Large intestine (tissue), 12 donors: ENCODE data around the gene ASTN1. TPM values are rescaled to one million over a fixed set of nuclear protein-coding genes. Genes with fewer than 3 reads are reported as not detected.

Experiments used
- DNase-seq, 2 donors: peaks; one replicate each; pipeline versions ENCODE4 v3.0.0 to v3.0.0-alpha.2; 2013
- H3K27ac ChIP-seq: one replicate; pipeline ENCODE4 v1.5.1; 2013; ENCODE audit warnings: low read length
- H3K27me3 ChIP-seq: 2 replicates; pipeline ENCODE4 v1.6.1; 2013; ENCODE audit warnings: low read length; ENCODE audit not compliant: control insufficient read depth, insufficient read depth
- H3K36me3 ChIP-seq: 2 replicates; pipeline ENCODE4 v1.6.1; 2013; ENCODE audit warnings: low read length; ENCODE audit not compliant: control insufficient read depth, insufficient read depth
- H3K4me1 ChIP-seq: one replicate; pipeline ENCODE4 v1.6.1; 2013; ENCODE audit warnings: low read length; ENCODE audit not compliant: control insufficient read depth, insufficient read depth
- H3K4me3 ChIP-seq: one replicate; pipeline ENCODE4 v1.5.1; 2013; ENCODE audit warnings: low read length
- H3K9me3 ChIP-seq: one replicate; pipeline ENCODE4 v1.6.1; 2013; ENCODE audit warnings: mild to moderate bottlenecking, low read depth, low read length, moderate library complexity; ENCODE audit not compliant: control insufficient read depth
- WGBS: methylation state at CpG from one replicate; pipeline ENCODE4 v1.1.5; 2013; ENCODE audit warnings: low lambda C conversion rate; ENCODE audit not compliant: insufficient coverage; 5-methylcytosine and 5-hydroxymethylcytosine counted together
- long read RNA-seq, 11 donors: transcript quantifications; one replicate each; lab custom pipeline, GENCODE V29; 2026
- polyA plus RNA-seq: library from polyadenylated mRNA; unstranded; fragments of 120-200 nt; gene quantifications from one replicate; pipeline ENCODE4 v1.2.1, GENCODE V29; 2013

Gene ASTN1
- 3.0 TPM for polyA plus RNA-seq
- long read RNA-seq, donor 1, result 0 reads
- long read RNA-seq, donor 2, result 0 reads
- long read RNA-seq, donor 3, result 0 reads
- long read RNA-seq, donor 4, result 0 reads
- long read RNA-seq, donor 5, full-length matches to known transcripts, result 1 of 1 reads
- long read RNA-seq, donor 5, partial matches to known transcripts, result 0 of 1 reads
- long read RNA-seq, donor 5, other reads (novel, unspliced or antisense), result 0 of 1 reads
- long read RNA-seq, donor 6, result 0 reads
- long read RNA-seq, donor 7, result 0 reads
- long read RNA-seq, donor 8, result 0 reads
- long read RNA-seq, donor 9, partial matches to known transcripts, result 0 of 1 reads
- long read RNA-seq, donor 9, other reads (novel, unspliced or antisense), result 0 of 1 reads
- long read RNA-seq, donor 10, result 0 reads
- long read RNA-seq, donor 11, result 0 reads

DNA sequence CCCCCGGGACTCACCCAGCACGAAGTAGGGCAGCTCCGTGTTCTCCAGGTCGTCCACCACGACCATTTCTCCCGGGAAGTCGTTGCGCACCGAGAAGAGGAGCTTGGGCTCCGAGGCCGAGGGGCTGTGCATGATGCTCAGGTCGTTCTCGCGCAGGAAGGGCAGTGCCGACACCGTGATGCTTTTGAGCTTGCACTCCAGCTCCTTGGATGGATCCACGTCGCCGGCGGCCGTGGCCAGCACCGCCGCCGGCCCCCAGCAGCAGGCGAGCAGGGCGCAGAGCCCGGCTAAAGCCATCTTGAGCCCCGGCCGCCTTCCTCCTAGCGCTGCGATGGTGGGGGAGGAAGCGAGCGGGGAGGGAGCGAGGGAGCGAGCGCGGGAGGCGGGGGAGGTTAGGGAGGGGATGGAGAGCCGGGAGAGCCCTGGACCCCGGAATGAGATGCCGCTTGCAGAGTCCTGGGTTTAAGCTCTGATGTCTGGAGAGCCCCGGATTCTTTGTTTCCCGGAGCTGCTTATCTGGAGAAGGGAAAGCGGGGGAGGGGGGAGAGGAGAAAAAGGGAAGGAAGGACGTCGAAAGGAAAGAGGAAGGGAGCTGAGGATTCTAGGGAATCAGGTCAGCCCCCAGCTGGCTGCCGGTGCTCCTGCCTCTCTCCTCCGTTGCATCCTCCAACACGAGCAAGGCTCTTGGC is at the start of gene ASTN1:
Gene ASTN1 (minus strand): TSS at position 333 of the 689 bp plus-strand sequence. CDS start 36 bp downstream, at position 297.
- H3K27ac ChIP-seq, result no peak within 1 kb of the TSS
- no peaks in the 10 kb centered on the region for H3K4me1 ChIP-seq
- no peak for DNase-seq
- WGBS, result 0% methylated on average over 1 of the region's 49 CpGs
- H3K27me3 ChIP-seq, result peaks cover 60% of the 10 kb centered on the region
- peak within 1 kb of the TSS; percentile 10 for H3K4me3 ChIP-seq
- H3K36me3 ChIP-seq, result no peaks in the 10 kb centered on the region
- no peaks in the 10 kb centered on the region for H3K9me3 ChIP-seq

DNA sequence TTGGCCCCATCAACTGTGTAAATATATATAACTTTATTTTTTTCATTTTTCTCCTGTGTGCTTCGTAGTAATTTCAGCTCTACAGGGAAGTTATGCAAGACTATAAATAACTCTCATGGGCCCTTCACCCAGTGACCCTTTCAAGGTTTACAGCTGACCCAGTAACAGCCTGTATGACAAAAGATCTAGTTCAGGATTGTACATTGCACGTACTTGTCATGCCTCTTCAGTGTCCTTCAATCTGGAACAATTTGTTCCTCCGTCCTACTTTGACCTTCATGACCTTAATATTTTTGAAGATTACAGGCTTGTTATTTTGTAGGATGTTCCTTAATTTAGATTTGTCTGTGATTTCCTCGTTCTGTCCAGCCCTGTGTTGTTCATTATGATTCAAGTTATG is 46.7 kb upstream of the ASTN1 start:
- WGBS, result 63% methylated on average over 2 of the region's 4 CpGs
- Histone ChIP-seq H3K4me1 (peaks cover 10% of the 10 kb centered on the region), H3K27ac (peak overlapping the region; percentile 39), H3K4me3 (no peak overlapping the region), H3K36me3 (no peaks in the 10 kb centered on the region), H3K9me3 (no peaks in the 10 kb centered on the region), H3K27me3 (no peaks in the 10 kb centered on the region)
- DNase-seq, result peak; percentile 35 to 48

DNA sequence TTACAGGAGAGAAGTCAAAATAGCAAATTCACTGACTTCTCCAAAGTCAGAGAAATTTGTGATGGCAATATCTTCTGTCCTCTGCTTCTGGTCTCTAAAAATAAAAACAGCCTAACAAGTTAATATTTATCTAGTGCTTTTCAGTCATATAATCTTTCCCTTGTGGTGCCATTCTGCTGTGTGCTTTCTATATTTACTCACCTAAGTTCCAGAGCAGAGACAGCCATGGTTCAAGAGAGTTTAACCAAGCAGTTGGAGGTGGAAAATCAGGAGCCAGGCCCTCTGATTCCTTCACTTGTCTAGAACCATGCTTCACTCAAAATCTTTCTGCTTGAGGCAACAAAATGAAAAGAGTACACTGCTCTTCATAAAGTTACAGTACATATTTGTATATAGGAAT is 45.6 kb upstream of the ASTN1 start:
- Histone ChIP-seq H3K9me3 (no peaks in the 10 kb centered on the region), H3K4me3 (no peak overlapping the region), H3K27me3 (no peaks in the 10 kb centered on the region), H3K36me3 (no peaks in the 10 kb centered on the region), H3K4me1 (peaks cover 10% of the 10 kb centered on the region), H3K27ac (peak overlapping the region; percentile 25)
- DNase-seq, result peak in 1 of 2 donors; percentile 26

DNA sequence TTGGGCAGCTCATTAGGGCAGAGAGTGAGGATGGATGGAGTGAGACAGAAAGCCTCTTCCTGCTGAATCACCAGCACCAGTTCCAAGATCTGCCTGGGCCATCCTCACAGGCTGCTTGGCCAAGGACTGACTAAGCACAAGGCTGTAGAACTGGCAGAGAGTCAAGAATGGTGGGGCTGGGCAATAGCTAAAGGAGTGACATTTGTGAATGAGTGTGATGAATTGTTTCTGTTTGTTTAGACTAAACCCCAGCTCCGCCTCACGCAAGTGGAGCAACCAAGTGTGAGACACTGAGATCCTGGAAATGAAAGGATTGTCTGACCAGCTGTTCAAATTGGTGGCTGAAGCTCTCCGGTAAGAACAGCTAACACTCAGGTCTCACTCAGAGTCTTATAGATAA is 44.8 kb upstream of the ASTN1 start:
- no peak overlapping the region for H3K27ac ChIP-seq
- no peak overlapping the region for H3K4me3 ChIP-seq
- H3K27me3 ChIP-seq, result no peaks in the 10 kb centered on the region
- no peaks in the 10 kb centered on the region for H3K9me3 ChIP-seq
- WGBS, result 20% methylated on average over 1 of the region's 3 CpGs
- DNase-seq, result peak; percentile 48 to 63
- no peaks in the 10 kb centered on the region for H3K36me3 ChIP-seq
- peaks cover 10% of the 10 kb centered on the region for H3K4me1 ChIP-seq

DNA sequence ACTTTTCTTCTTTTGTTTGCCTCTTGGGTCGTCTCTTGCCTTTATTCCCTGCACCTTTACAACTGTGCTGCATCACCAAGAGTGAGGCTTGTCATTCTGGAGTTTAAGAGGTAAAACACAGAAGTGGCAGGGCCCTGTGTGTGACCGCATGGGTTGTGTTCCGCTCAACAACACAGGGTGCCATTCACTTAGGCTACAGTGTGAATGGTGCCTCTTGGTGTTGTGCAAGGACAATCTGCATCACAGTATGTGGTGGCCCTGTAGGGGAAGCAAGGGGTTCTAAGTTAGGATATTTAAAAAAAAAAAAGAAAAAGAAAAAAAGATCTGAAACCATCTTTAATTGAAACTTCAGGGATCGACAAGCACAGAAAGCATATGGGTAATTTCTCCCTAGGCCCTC is 44.4 kb upstream of the ASTN1 start:
- Histone ChIP-seq H3K9me3 (no peaks in the 10 kb centered on the region), H3K27me3 (no peaks in the 10 kb centered on the region), H3K36me3 (no peaks in the 10 kb centered on the region), H3K27ac (no peak overlapping the region), H3K4me3 (no peak overlapping the region), H3K4me1 (peaks cover 10% of the 10 kb centered on the region)
- no peak for DNase-seq
- no CpG with 5 or more reads among the region's 4 CpGs for WGBS

DNA sequence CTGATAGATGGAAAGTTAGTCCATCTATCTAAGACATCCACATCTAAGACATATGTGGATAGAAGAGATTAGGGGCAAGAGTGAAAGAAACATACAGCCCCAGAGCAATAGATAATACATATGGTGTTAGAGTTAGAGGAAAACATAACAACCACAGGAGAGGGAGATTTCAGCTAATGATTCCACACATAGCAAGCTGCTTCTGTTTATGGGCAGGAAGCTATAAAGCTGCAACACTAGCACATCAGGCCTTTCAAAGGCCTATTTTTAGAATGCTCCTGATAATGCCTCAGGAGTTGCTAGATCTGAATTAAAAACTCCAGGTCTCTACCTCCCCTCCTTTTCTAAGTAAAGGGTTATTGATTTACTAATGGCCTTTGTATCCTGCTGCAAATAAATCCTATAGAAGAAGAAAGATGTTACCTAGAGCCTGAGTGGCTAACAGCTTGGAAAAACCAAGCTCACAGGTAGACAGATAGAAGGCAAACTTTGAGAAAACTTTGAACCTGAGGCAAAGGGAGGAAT is 42.4 kb upstream of the ASTN1 start:
- peaks cover 10% of the 10 kb centered on the region for H3K4me1 ChIP-seq
- no peak overlapping the region for H3K4me3 ChIP-seq
- no peaks in the 10 kb centered on the region for H3K9me3 ChIP-seq
- DNase-seq, result peak; percentile 42 to 72
- peak overlapping the region; percentile 11 for H3K27ac ChIP-seq
- no peaks in the 10 kb centered on the region for H3K27me3 ChIP-seq
- H3K36me3 ChIP-seq, result no peaks in the 10 kb centered on the region

DNA sequence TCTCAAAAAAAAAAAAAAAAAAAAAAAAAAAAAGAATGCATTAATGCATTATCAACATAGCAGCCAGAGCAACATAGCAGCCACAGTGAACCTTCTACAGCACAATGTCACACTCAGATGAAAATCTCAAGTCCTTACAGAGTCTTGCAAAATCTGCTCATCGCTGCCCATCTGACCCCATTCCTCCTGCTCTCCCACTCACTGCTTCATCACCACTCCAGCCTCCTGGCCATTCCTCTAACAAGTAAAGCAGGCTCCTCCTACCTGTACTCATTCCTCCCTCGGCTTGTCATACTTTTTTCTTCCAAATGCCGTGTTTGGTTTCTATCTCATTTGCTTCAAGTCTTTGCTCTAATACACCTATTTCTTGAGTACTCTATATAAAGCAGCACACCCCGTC is 35.8 kb upstream of the ASTN1 start:
- Histone ChIP-seq H3K4me3 (no peak overlapping the region), H3K9me3 (no peaks in the 10 kb centered on the region), H3K27me3 (peaks cover 2% of the 10 kb centered on the region), H3K4me1 (no peaks in the 10 kb centered on the region), H3K36me3 (no peaks in the 10 kb centered on the region), H3K27ac (no peak overlapping the region)
- DNase-seq, result peak in 1 of 2 donors; percentile 2
- WGBS, result 75% methylated on average over 4 of the region's 4 CpGs

DNA sequence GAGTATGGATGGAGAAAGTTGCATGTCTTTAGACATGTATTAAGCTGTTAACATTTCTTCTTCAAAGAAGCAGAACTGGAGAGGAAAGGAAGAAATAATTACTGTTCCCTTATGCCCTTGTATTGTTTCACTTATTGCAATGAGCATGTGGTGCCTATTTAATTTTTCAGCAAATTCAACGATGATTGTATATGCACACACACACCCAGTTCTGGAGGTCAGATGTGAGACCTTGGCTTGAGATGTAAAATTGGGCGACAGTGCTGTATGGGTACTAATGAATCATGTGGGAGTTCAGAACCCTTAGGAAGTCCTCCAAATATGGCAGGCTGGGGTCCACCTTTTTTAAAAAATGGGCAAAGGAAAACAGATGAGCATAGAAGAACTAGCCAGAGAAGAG is 33.7 kb upstream of the ASTN1 start:
- no CpG with 5 or more reads among the region's 2 CpGs for WGBS
- Histone ChIP-seq H3K27ac (no peak overlapping the region), H3K27me3 (peaks cover 3% of the 10 kb centered on the region), H3K36me3 (no peaks in the 10 kb centered on the region), H3K9me3 (no peaks in the 10 kb centered on the region), H3K4me1 (no peaks in the 10 kb centered on the region), H3K4me3 (no peak overlapping the region)
- no peak for DNase-seq

DNA sequence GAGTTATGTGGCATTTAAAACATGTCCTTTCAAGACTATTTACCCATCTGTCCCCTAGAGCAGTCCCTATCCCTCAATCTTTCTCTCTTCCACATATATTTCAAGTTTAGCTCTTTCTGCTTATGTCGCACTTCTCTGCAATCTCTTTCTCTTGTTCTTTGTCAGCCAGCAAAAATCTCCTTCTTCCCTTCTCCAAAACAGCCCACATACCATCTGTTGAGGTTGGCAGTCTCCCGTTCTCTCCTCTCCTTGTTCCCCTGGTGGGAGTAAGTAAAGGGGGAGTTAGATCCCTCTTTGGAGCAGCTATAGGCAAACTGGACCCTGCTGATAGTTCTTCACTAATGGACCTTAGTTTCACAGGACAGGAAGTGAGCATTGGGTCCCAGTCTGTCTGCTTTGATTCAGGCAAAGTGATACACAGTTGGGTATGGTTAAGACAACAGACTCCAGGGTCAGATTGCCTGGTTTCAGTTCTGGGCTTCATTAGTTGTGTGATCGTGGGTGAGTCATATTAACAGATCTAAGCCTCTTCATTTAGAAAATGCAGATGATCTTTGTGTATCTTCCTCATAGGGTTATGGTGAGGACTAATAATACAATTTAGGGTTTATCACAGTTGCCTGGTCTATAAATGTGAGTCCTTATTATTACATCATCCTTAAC is 25.9 kb upstream of the ASTN1 start:
- H3K36me3 ChIP-seq, result no peaks in the 10 kb centered on the region
- H3K27ac ChIP-seq, result no peak overlapping the region
- no peaks in the 10 kb centered on the region for H3K9me3 ChIP-seq
- DNase-seq, result no peak
- H3K4me3 ChIP-seq, result no peak overlapping the region
- 100% methylated on average over 1 of the region's 3 CpGs for WGBS
- H3K27me3 ChIP-seq, result peaks cover 2% of the 10 kb centered on the region
- H3K4me1 ChIP-seq, result no peaks in the 10 kb centered on the region

DNA sequence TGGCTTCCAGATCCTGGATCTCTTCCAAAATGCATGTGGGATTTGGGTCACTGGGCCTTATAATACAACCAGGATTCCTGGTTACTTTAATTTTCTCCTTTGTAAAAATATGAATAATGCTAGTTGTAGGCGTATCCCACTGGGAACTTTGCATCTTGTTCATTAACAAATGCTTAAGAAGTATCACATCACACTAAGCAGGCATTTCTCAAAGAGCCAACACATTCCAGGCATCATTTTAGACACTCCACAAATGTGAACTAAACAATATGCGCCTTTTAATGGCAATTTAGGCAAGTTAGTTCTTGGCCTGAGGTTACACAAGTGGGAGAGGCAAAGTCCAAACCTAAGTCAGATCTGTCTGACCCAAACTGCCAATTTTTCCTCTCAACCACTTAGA is 22.1 kb upstream of the ASTN1 start:
- DNase-seq, result no peak
- WGBS, result 100% methylated on average over 1 of the region's 2 CpGs
- H3K27me3 ChIP-seq, result peaks cover 6% of the 10 kb centered on the region

More for the DNA sequence above, 22.1 kb upstream of the ASTN1 start:
- H3K4me1 ChIP-seq, result no peaks in the 10 kb centered on the region
- no peak overlapping the region for H3K4me3 ChIP-seq
- no peak overlapping the region for H3K27ac ChIP-seq
- no peaks in the 10 kb centered on the region for H3K36me3 ChIP-seq
- no peaks in the 10 kb centered on the region for H3K9me3 ChIP-seq
